GM19372 (cell line): ENCODE data around the gene STK11IP.

ENCODE experiments used
- ATAC-seq: cut with Tn5 transposase; IDR thresholded peaks from one replicate; pipeline ENCODE4 v1.9.1; 2021; ENCODE audit warnings: mild to moderate bottlenecking, low read depth, moderate library complexity; ENCODE audit not compliant: unreplicated experiment

STK11IP gene

GRCh38 chr2:219597552-219598307 lies at the start of gene STK11IP:
Gene STK11IP, plus strand, starts transcription at chr2:219597857. Its CDS starts 263 bp downstream, at chr2:219598120.
- ATAC-seq = peak; percentile 88

GRCh38 chr2:219548990-219549389 lies 48.7 kb upstream of the STK11IP start:
- no peak for ATAC-seq

- no peak for ATAC-seq
These were observed 48.0 kb upstream of the STK11IP start for GRCh38 chr2:219549619-219550018.

GRCh38 chr2:219551441-219552381 lies 45.9 kb upstream of the STK11IP start:
- peak; percentile 2 for ATAC-seq

- ATAC-seq = peak; percentile 96
These were observed 45.1 kb upstream of the STK11IP start for GRCh38 chr2:219552382-219553167.

- no peak for ATAC-seq
These were observed 44.6 kb upstream of the STK11IP start for GRCh38 chr2:219553168-219553417.

GRCh38 chr2:219553463-219553963 lies 44.1 kb upstream of the STK11IP start:
- no peak for ATAC-seq

GRCh38 chr2:219554350-219554749 lies 43.3 kb upstream of the STK11IP start:
- ATAC-seq = no peak

GRCh38 chr2:219555956-219556355 lies 41.7 kb upstream of the STK11IP start:
- no peak for ATAC-seq

- ATAC-seq = no peak
These were observed 41.2 kb upstream of the STK11IP start for GRCh38 chr2:219556413-219556812.

GRCh38 chr2:219557320-219557719 lies 40.3 kb upstream of the STK11IP start:
- ATAC-seq = no peak

- no peak for ATAC-seq
These were observed 39.6 kb upstream of the STK11IP start for GRCh38 chr2:219557791-219558785.

- ATAC-seq = no peak
These were observed 38.3 kb upstream of the STK11IP start for GRCh38 chr2:219559156-219559915.

GRCh38 chr2:219560037-219560892 lies 37.4 kb upstream of the STK11IP start:
- ATAC-seq = peak; percentile 67

GRCh38 chr2:219560893-219561178 lies 36.8 kb upstream of the STK11IP start:
- ATAC-seq = no peak

GRCh38 chr2:219561179-219562048 lies 36.2 kb upstream of the STK11IP start:
- ATAC-seq = no peak
